Breast epithelium (tissue), 4 donors: ENCODE results near the gene SWAP70. TPM values are rescaled to one million over a fixed set of nuclear protein-coding genes. Genes with fewer than 3 reads are reported as not detected.

Experiments
- DNase-seq, 2 donors: peaks; one replicate each; pipeline ENCODE4 v3.0.0-alpha.2; 2019; ENCODE audit warnings: low spot score in 2 of 2
- H3K27ac ChIP-seq, 2 donors: fragments of 200-600 bp; sonication (generic) in 1 of 2; one replicate each; pipeline ENCODE4 v1.5.1; 2016 to 2019; ENCODE audit warnings: mild to moderate bottlenecking in 1 of 2
- H3K27me3 ChIP-seq, 2 donors: fragments of 200-600 bp; sonication (generic) in 1 of 2; one replicate each; pipeline versions ENCODE4 v1.5.1 to v1.6.0; 2017 to 2019; ENCODE audit warnings: control low read depth in 1 of 2, mild to moderate bottlenecking in 1 of 2
- H3K36me3 ChIP-seq: fragments of 200-600 bp; one replicate; pipeline ENCODE4 v1.5.1; 2019
- H3K4me1 ChIP-seq, 2 donors: fragments of 200-600 bp; sonication (generic); one replicate each; pipeline ENCODE4 v1.5.1; 2016 to 2019; ENCODE audit warnings: control low read depth in 1 of 2
- H3K4me3 ChIP-seq, 3 donors: fragments of 200-600 bp; sonication (generic); 1 replicate in 2 of 3; 2 replicates in 1 of 3; pipeline ENCODE4 v1.5.1; 2016 to 2019; ENCODE audit warnings: mild to moderate bottlenecking in 3 of 3, moderate library complexity in 2 of 3
- H3K9me3 ChIP-seq, 2 donors: fragments of 200-600 bp; sonication (generic) in 1 of 2; one replicate each; pipeline ENCODE4 v1.5.1; 2016 to 2019; ENCODE audit warnings: control low read depth in 1 of 2
- POLR2A ChIP-seq: fragments of 450-650 bp; IDR thresholded peaks from one replicate; pipeline ENCODE4 v1.6.1; 2016; ENCODE audit warnings: antibody characterized with exemption, mild to moderate bottlenecking, moderate library complexity
- POLR2AphosphoS5 ChIP-seq, 3 donors: sonication (generic); formaldehyde crosslinking; IDR thresholded peaks; one replicate each; pipeline ENCODE4 v1.6.1; 2017; ENCODE audit warnings: antibody characterized with exemption in 3 of 3
- intact Hi-C: fragments of 100-400 bp; cut with DNase I; formaldehyde crosslinking; loops from one replicate; pipeline ENCODE4 v1.15.1; 2023; ENCODE audit warnings: low total_unique reads
- total RNA-seq, 3 donors: library from RNA; depleted of rRNA; stranded (reverse); fragments of >200 nt; gene quantifications; one replicate each; pipeline ENCODE4 v1.1.0, GENCODE V29; 2016
- TF ChIP-seq, protein P1 (sequence below), 3 donors: fragments of 450-650 bp; IDR thresholded peaks; one replicate each; pipeline ENCODE4 v1.5.1; 2016 to 2017; ENCODE audit warnings: antibody characterized with exemption in 3 of 3, mild to moderate bottlenecking in 3 of 3, moderate library complexity in 3 of 3

SWAP70 gene
- total RNA-seq, 3 donors from 2014 or later: 36.8 to 64.5 (median 60.6) TPM

GRCh38 chr11:9680028-9680427, 16.2 kb downstream of the SWAP70 start:
- Histone ChIP-seq H3K36me3 (no peaks in the 10 kb centered on the region), H3K4me1 (peaks cover 0 to 7% of the 10 kb centered on the region in 2 donors), H3K9me3 (no peaks in the 10 kb centered on the region), H3K27me3 (no peaks in the 10 kb centered on the region), H3K27ac (no peak overlapping the region), H3K4me3 (no peak overlapping the region)
- intact Hi-C loops: no loop called here
- DNase-seq: no peak
- TF ChIP-seq POLR2A (no peak), POLR2AphosphoS5 (IDR thresholded peaks at IDR 0.05) (no peak)
- TF ChIP-seq, protein P1, sequence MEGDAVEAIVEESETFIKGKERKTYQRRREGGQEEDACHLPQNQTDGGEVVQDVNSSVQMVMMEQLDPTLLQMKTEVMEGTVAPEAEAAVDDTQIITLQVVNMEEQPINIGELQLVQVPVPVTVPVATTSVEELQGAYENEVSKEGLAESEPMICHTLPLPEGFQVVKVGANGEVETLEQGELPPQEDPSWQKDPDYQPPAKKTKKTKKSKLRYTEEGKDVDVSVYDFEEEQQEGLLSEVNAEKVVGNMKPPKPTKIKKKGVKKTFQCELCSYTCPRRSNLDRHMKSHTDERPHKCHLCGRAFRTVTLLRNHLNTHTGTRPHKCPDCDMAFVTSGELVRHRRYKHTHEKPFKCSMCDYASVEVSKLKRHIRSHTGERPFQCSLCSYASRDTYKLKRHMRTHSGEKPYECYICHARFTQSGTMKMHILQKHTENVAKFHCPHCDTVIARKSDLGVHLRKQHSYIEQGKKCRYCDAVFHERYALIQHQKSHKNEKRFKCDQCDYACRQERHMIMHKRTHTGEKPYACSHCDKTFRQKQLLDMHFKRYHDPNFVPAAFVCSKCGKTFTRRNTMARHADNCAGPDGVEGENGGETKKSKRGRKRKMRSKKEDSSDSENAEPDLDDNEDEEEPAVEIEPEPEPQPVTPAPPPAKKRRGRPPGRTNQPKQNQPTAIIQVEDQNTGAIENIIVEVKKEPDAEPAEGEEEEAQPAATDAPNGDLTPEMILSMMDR (IDR thresholded peaks at IDR 0.05): no peak

DNA sequence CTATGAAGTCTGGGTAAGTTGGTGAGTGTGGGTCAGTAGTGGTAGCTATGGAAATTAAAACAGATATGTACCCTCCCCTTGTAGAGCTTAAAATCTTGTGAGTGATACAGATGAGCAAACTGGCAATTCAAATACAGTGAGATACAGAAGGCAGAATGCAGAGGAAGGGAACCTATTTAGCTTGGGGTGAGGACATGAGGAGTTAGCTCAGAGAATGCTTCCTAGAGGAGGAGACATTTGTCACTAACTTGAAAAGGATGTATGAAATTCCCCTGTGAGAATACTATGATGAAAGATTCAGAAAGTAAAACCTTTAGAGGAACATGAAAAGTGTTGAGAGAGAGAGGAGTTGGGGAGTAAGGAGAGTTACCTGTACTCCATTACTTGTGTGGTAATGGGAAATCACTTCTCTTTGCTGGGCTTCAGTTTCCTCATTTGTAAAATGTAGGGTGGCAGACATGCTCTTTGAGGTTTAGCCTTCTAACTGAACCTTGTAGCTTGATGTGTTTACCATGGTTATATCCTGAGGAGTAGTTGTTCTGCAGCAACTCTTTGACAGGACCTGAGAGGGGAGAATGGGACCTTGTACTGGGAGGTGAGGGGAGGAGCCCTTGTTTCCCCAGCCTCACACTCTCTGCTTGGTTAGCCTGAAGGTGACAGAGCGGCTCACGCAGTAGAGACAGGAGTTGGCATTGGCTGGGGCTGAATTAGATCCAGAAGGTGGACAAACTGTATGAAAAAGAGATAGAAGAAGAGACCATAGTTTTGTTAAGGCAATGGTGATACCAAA, 17.9 kb downstream of the SWAP70 start:
- intact Hi-C loops: no loop called here
- Histone ChIP-seq H3K4me3 (no peak overlapping the region), H3K36me3 (no peaks in the 10 kb centered on the region), H3K9me3 (no peaks in the 10 kb centered on the region), H3K27ac (peak overlapping the region; percentile 31 to 48), H3K4me1 (peaks cover 0 to 7% of the 10 kb centered on the region in 2 donors), H3K27me3 (no peaks in the 10 kb centered on the region)
- no peak for DNase-seq
- no peak for TF ChIP-seq POLR2A

- intact Hi-C loops: loop anchor here (1.0 kb wide), 1 partner anchor 27 kb away; no protein-coding TSS in a partner anchor
- Histone ChIP-seq H3K27me3 (no peaks in the 10 kb centered on the region), H3K4me3 (no peak overlapping the region), H3K27ac (peak overlapping the region; percentile 70 to 88), H3K4me1 (peaks cover 0 to 30% of the 10 kb centered on the region in 2 donors), H3K36me3 (no peaks in the 10 kb centered on the region), H3K9me3 (no peaks in the 10 kb centered on the region)
- TF ChIP-seq, protein P1 (IDR thresholded peaks at IDR 0.05): no peak
- no peak for DNase-seq
Observed at GRCh38 chr11:9687711-9688477, 24.0 kb downstream of the SWAP70 start.

- Histone ChIP-seq H3K36me3 (no peaks in the 10 kb centered on the region), H3K4me3 (peak overlapping the region in 1 of 3 donors; percentile 26), H3K4me1 (peaks cover 0 to 33% of the 10 kb centered on the region in 2 donors), H3K27me3 (no peaks in the 10 kb centered on the region), H3K9me3 (no peaks in the 10 kb centered on the region), H3K27ac (peak overlapping the region; percentile 70 to 88)
- intact Hi-C loops: no loop called here
- peak in 1 of 3 donors; percentile 11 for TF ChIP-seq POLR2AphosphoS5 (IDR thresholded peaks at IDR 0.05)
- TF ChIP-seq, protein P1 (IDR thresholded peaks at IDR 0.05): no peak
- TF ChIP-seq POLR2A: no peak
- DNase-seq: no peak
Observed at GRCh38 chr11:9688716-9689511, 25.0 kb downstream of the SWAP70 start.

GRCh38 chr11:9689721-9690120, 25.8 kb downstream of the SWAP70 start:
- intact Hi-C loops: no loop called here

More at GRCh38 chr11:9689721-9690120, 25.8 kb downstream of the SWAP70 start:
- H3K27ac ChIP-seq: peak overlapping the region; percentile 70 to 88
- no peaks in the 10 kb centered on the region for H3K27me3 ChIP-seq
- peak overlapping the region in 1 of 3 donors; percentile 26 for H3K4me3 ChIP-seq
- no peak for DNase-seq
- H3K36me3 ChIP-seq: no peaks in the 10 kb centered on the region
- H3K9me3 ChIP-seq: no peaks in the 10 kb centered on the region
- H3K4me1 ChIP-seq: peaks cover 0 to 33% of the 10 kb centered on the region in 2 donors
- no peak for TF ChIP-seq POLR2AphosphoS5 (IDR thresholded peaks at IDR 0.05)
- TF ChIP-seq, protein P1 (IDR thresholded peaks at IDR 0.05): no peak
- TF ChIP-seq POLR2A: no peak
